ENCODE measurements around the gene FGF2.

GRCh38 chr4:122899682-122900081 is 73.1 kb downstream of the FGF2 start:
- TF ChIP-seq CBFB (CRISPR knock-in tag; IDR thresholded peaks at IDR 0.05; ENCODE audit: low read depth) (no peak), CTCF (IDR thresholded peaks at IDR 0.05) (no peak), USF2 (CRISPR knock-in tag; IDR thresholded peaks at IDR 0.05) (no peak), STAT6 (CRISPR knock-in tag; conservative IDR thresholded peaks at IDR 0.05; ENCODE audit: low read depth) (no peak), ATF3 (CRISPR knock-in tag; conservative IDR thresholded peaks at IDR 0.05) (no peak), OVOL2 (CRISPR knock-in tag; IDR thresholded peaks at IDR 0.05; ENCODE audit: borderline replicate concordance) (no peak), MAX (CRISPR knock-in tag; IDR thresholded peaks at IDR 0.05) (no peak), SMAD3 (CRISPR knock-in tag; IDR thresholded peaks at IDR 0.05; ENCODE audit: borderline replicate concordance) (no peak), IRF2 (CRISPR knock-in tag; IDR thresholded peaks at IDR 0.05; ENCODE audit: borderline replicate concordance, low read depth) (no peak)
